IMR-90 (cell line): ENCODE results near the gene NKAP.
"Not testable (repeated sequence)": the region's sequence is repeated elsewhere in the genome, so short reads cannot be mapped to it uniquely, and the experiment has no call there.

Experiments
- BHLHE40 ChIP-seq: fragments of 150-350 bp; IDR thresholded peaks from 2 replicates; pipeline ENCODE4 v1.6.1; 2016; ENCODE audit warnings: mild to moderate bottlenecking, low read depth, low read length
- CHD1 ChIP-seq: IDR thresholded peaks from 2 replicates; pipeline ENCODE4 v1.6.1; 2012; ENCODE audit warnings: low read depth, low read length, improper control_type of control experiment
- CTCF ChIP-seq: conservative IDR thresholded peaks from 2 replicates; pipeline ENCODE4 v1.5.1; 2012; ENCODE audit warnings: mild to moderate bottlenecking, low read depth, low read length, improper control_type of control experiment
- ELK1 ChIP-seq: fragments of 150-350 bp; IDR thresholded peaks from 2 replicates; pipeline ENCODE4 v1.6.1; 2016; ENCODE audit warnings: low read depth, mild to moderate bottlenecking, low read length, moderate library complexity, borderline replicate concordance
- FOS ChIP-seq: fragments of 150-350 bp; IDR thresholded peaks from 2 replicates; pipeline ENCODE4 v1.6.1; 2016; ENCODE audit warnings: low read depth, low read length
- MAFK ChIP-seq: IDR thresholded peaks from 2 replicates; pipeline ENCODE4 v1.6.1; 2012; ENCODE audit warnings: low read depth, low read length, improper control_type of control experiment
- MXI1 ChIP-seq: IDR thresholded peaks from 2 replicates; pipeline ENCODE4 v1.6.1; 2012; ENCODE audit warnings: low read depth, mild to moderate bottlenecking, low read length, moderate library complexity, borderline replicate concordance
- NFE2L2 ChIP-seq: fragments of 150-350 bp; IDR thresholded peaks from 2 replicates; pipeline ENCODE4 v1.6.1; 2016; ENCODE audit warnings: low read depth, mild to moderate bottlenecking, low read length
- POLR2A ChIP-seq: IDR thresholded peaks from 2 replicates; pipeline ENCODE4 v1.6.1; 2012; ENCODE audit warnings: mild to moderate bottlenecking, low read depth, low read length
- RAD21 ChIP-seq: IDR thresholded peaks from 2 replicates; pipeline ENCODE4 v1.6.1; 2012; ENCODE audit warnings: low read length, improper control_type of control experiment
- SMC3 ChIP-seq: fragments of 150-350 bp; IDR thresholded peaks from 2 replicates; pipeline ENCODE4 v1.6.1; 2016; ENCODE audit warnings: low read depth, mild to moderate bottlenecking, antibody characterized with exemption, low read length, moderate library complexity
- USF2 ChIP-seq: fragments of 150-350 bp; IDR thresholded peaks from 2 replicates; pipeline ENCODE4 v1.6.1; 2017; ENCODE audit warnings: mild to moderate bottlenecking, antibody characterized with exemption, low read length, low read depth

GRCh38 chrX:119890626-119891025 lies 52.9 kb downstream of the NKAP start:
- TF ChIP-seq CTCF, MAFK, ELK1, RAD21, CHD1, POLR2A, FOS, SMC3, USF2, NFE2L2, BHLHE40, MXI1: not testable (repeated sequence)
